A549 (cell line): ENCODE results near the gene ABCA3. TPM values are rescaled to one million over a fixed set of nuclear protein-coding genes. Genes with fewer than 3 reads are reported as not detected.

ENCODE experiments used
- ATAC-seq, 2 experiments: fragments of 200-7000 bp in 1 of 2; fragments of >200 bp in 1 of 2; cut with Nextera tagmentation in 1 of 2; cut with Tn5 transposase in 1 of 2; 3 replicates each; pipeline versions ENCODE4 v1.8.0 to v1.9.1; 2018 to 2020; ENCODE audit warnings: mild to moderate bottlenecking in 1 of 2, moderate library complexity in 1 of 2
- CTCF ChIA-PET: fragments of 300-600 bp; sonication (Branson Sonifier 250); formaldehyde crosslinking; extraction: SDS; loops from one replicate; lab custom pipeline; 2021; ENCODE audit warnings: antibody characterized with exemption, inconsistent platforms; lab: Yijun Ruan, JAX
- POLR2A ChIA-PET: fragments of 350-600 bp; formaldehyde crosslinking; extraction: SDS; loops from one replicate; lab custom pipeline; 2021; ENCODE audit warnings: antibody characterized with exemption, inconsistent platforms; lab: Yijun Ruan, JAX
- DNase-seq, 2 experiments: peaks; one replicate each; pipeline versions ENCODE4 v3.0.0 to v3.0.0-alpha.2; 2011 to 2016; ENCODE audit warnings: low read depth in 1 of 2, low spot score in 1 of 2
- FAIRE-seq: peaks from 2 replicates; lab custom pipeline; 2011; peaks lifted over from hg19 to GRCh38; lab: Jason Lieb, UNC
- H3K27ac ChIP-seq, 2 experiments: fragments of >200 bp; sonication (Bioruptor Twin); formaldehyde crosslinking; 3 replicates each; pipeline ENCODE4 v1.5.1; 2016 to 2017
- H3K4me1 ChIP-seq: fragments of >200 bp; sonication (Bioruptor Twin); formaldehyde crosslinking; 3 replicates; pipeline ENCODE4 v1.6.1; 2016
- H3K4me2 ChIP-seq: fragments of >200 bp; sonication (Bioruptor Twin); formaldehyde crosslinking; 3 replicates; pipeline ENCODE4 v1.6.1; 2016
- H3K4me3 ChIP-seq: fragments of >200 bp; sonication (Bioruptor Twin); formaldehyde crosslinking; 3 replicates; pipeline ENCODE4 v1.5.1; 2016
- H3K9me3 ChIP-seq: fragments of >200 bp; sonication (Bioruptor Twin); formaldehyde crosslinking; 3 replicates; pipeline ENCODE4 v1.6.1; 2016
- BHLHE40 ChIP-seq: IDR thresholded peaks from 2 replicates; pipeline ENCODE4 v1.6.1; 2012; ENCODE audit warnings: low read depth, low read length, inconsistent platforms
- CEBPB ChIP-seq, 2 experiments: fragments of >200 bp in 1 of 2; sonication (Bioruptor Twin) in 1 of 2; formaldehyde crosslinking in 1 of 2; IDR thresholded peaks; 2 replicates each; pipeline ENCODE4 v1.6.1; 2012 to 2016
- CHD2 ChIP-seq: fragments of 150-350 bp; IDR thresholded peaks from 2 replicates; pipeline ENCODE4 v1.6.1; 2014; ENCODE audit warnings: low read length; ENCODE audit not compliant: partially characterized antibody
- CHD4 ChIP-seq: fragments of 200-600 bp; sonication (generic); IDR thresholded peaks from 2 replicates; pipeline ENCODE4 v1.6.1; 2016; ENCODE audit warnings: antibody characterized with exemption, mild to moderate bottlenecking, borderline replicate concordance
- CTCF ChIP-seq: fragments of >200 bp; sonication (Bioruptor Twin); formaldehyde crosslinking; IDR thresholded peaks from 3 replicates; pipeline ENCODE4 v1.5.1; 2016
- E2F6 ChIP-seq: IDR thresholded peaks from 2 replicates; pipeline ENCODE4 v1.6.1; 2012; ENCODE audit warnings: low read depth, borderline replicate concordance
- FOSB ChIP-seq: fragments of 250-450 bp; sonication (Bioruptor Pico); IDR thresholded peaks from 2 replicates; pipeline ENCODE4 v1.5.0; 2020; ENCODE audit warnings: mild to moderate bottlenecking, moderate library complexity
- FOXS1 ChIP-seq: fragments of 250-450 bp; sonication (Bioruptor Pico); IDR thresholded peaks from 2 replicates; pipeline ENCODE4 v1.5.0; 2020; ENCODE audit warnings: mild to moderate bottlenecking, moderate library complexity
- GATA3 ChIP-seq: IDR thresholded peaks from 2 replicates; pipeline ENCODE4 v1.6.1; 2012; ENCODE audit warnings: borderline replicate concordance
- HEYL ChIP-seq: fragments of 250-450 bp; sonication (Bioruptor Pico); IDR thresholded peaks from 2 replicates; pipeline ENCODE4 v1.8.0; 2021; ENCODE audit warnings: mild to moderate bottlenecking, moderate library complexity
- JUN ChIP-seq, 2 experiments: fragments of >200 bp; sonication (Bioruptor Twin); formaldehyde crosslinking; IDR thresholded peaks; 2 replicates in 1 of 2; 3 replicates in 1 of 2; pipeline ENCODE4 v1.6.1; 2016 to 2017
- KDM5A ChIP-seq: fragments of 200-600 bp; sonication (generic); IDR thresholded peaks from 2 replicates; pipeline ENCODE4 v1.6.1; 2016; ENCODE audit warnings: antibody characterized with exemption, mild to moderate bottlenecking
- MAFK ChIP-seq: fragments of 450-650 bp; IDR thresholded peaks from 2 replicates; pipeline ENCODE4 v1.6.1; 2014; ENCODE audit not compliant: partially characterized antibody
- MAX ChIP-seq: IDR thresholded peaks from 2 replicates; pipeline ENCODE4 v1.6.1; 2012
- NR3C1 ChIP-seq: fragments of >200 bp; sonication (Bioruptor Twin); formaldehyde crosslinking; IDR thresholded peaks from 3 replicates; pipeline ENCODE4 v1.6.1; 2017
- POLR2AphosphoS2 ChIP-seq: conservative IDR thresholded peaks from 2 replicates; pipeline ENCODE4 v1.6.1; 2012; ENCODE audit warnings: low read length, improper control_type of control experiment, inconsistent platforms
- REST ChIP-seq: fragments of 200-600 bp; sonication (generic); IDR thresholded peaks from 2 replicates; pipeline ENCODE4 v1.6.1; 2016; ENCODE audit warnings: antibody characterized with exemption, mild to moderate bottlenecking, moderate library complexity
- RNF2 ChIP-seq: fragments of 200-600 bp; sonication (generic); IDR thresholded peaks from 2 replicates; pipeline ENCODE4 v1.6.1; 2016; ENCODE audit warnings: low read depth, mild to moderate bottlenecking, antibody characterized with exemption, moderate library complexity, borderline replicate concordance
- SMC3 ChIP-seq: fragments of >200 bp; sonication (Bioruptor Twin); formaldehyde crosslinking; IDR thresholded peaks from 3 replicates; pipeline ENCODE4 v1.6.1; 2018; ENCODE audit warnings: inconsistent platforms
- SREBF2 ChIP-seq: fragments of 450-650 bp; IDR thresholded peaks from 2 replicates; pipeline ENCODE4 v1.6.1; 2014; ENCODE audit warnings: mild to moderate bottlenecking, moderate library complexity
- TFCP2L1 ChIP-seq: fragments of 250-450 bp; sonication (Bioruptor Pico); IDR thresholded peaks from 2 replicates; pipeline ENCODE4 v1.5.0; 2021; ENCODE audit warnings: mild to moderate bottlenecking
- TP53 ChIP-seq: fragments of 250-450 bp; sonication (Bioruptor Pico); IDR thresholded peaks from 2 replicates; pipeline ENCODE4 v1.5.0; 2021; ENCODE audit warnings: mild to moderate bottlenecking, moderate library complexity
- ZC3H11A ChIP-seq: fragments of 450-650 bp; IDR thresholded peaks from 2 replicates; pipeline ENCODE4 v1.6.1; 2014; ENCODE audit warnings: antibody characterized with exemption, mild to moderate bottlenecking
- ZSCAN20 ChIP-seq: fragments of 250-450 bp; sonication (Bioruptor Pico); IDR thresholded peaks from 2 replicates; pipeline ENCODE4 v1.8.0; 2022; ENCODE audit warnings: mild to moderate bottlenecking, moderate library complexity
- WGBS: methylation state at CpG from one replicate; pipeline ENCODE4 v1.1.6; 2017; ENCODE audit errors: missing lambda C conversion rate; 5-methylcytosine and 5-hydroxymethylcytosine counted together
- polyA plus RNA-seq, 4 experiments: library from polyadenylated mRNA; depleted of rRNA in 3 of 4; stranded (reverse); fragments of >200 nt; fragmentation: RNase III in 1 of 4; extraction: RNeasy Plus Mini Kit Qiagen cat#74134 plus additional on column Dnase treatment in 1 of 4; gene quantifications; 2 replicates in 3 of 4; 3 replicates in 1 of 4; pipeline ENCODE4 v1.2.3, GENCODE V29; 2011 to 2017

The ABCA3 gene
- polyA plus RNA-seq, 2 of the 4 experiments (the other 2 are of a cell fraction): 6.4 to 9.9 TPM

GRCh38 chr16:2284001-2284770 lies 56.3 kb downstream of the ABCA3 start:
- CTCF ChIA-PET: no interaction called here
- no peak overlapping the region for H3K4me3 ChIP-seq
- WGBS: 90% methylated on average over 27 of the region's 37 CpGs
- no peaks in the 10 kb centered on the region for H3K9me3 ChIP-seq
- POLR2A ChIA-PET: no interaction called here
- ATAC-seq: no peak
- DNase-seq: no peak
- no peak overlapping the region for H3K27ac ChIP-seq
- H3K4me1 ChIP-seq: no peaks in the 10 kb centered on the region
- no peak overlapping the region for H3K4me2 ChIP-seq
- TF ChIP-seq CHD4 (no peak), SMC3 (no peak), BHLHE40 (no peak), MAFK (no peak), E2F6 (no peak), POLR2AphosphoS2 (no peak), TFCP2L1 (no peak), SREBF2 (no peak), FOXS1 (CRISPR knock-in tag) (no peak), NR3C1 (no peak), CHD2 (no peak), REST (no peak), JUN (IDR thresholded peaks at IDR 0.05) (no peak)
- FAIRE-seq: no peak

GRCh38 chr16:2282866-2283555 lies 57.5 kb downstream of the ABCA3 start:
- no peak overlapping the region for H3K4me2 ChIP-seq
- DNase-seq (no peak), ATAC-seq (no peak), FAIRE-seq (no peak)
- no peaks in the 10 kb centered on the region for H3K4me1 ChIP-seq
- ChIA-PET POLR2A (no interaction called here), CTCF (no interaction called here)
- H3K9me3 ChIP-seq: no peaks in the 10 kb centered on the region
- no peak overlapping the region for H3K4me3 ChIP-seq
- no peak overlapping the region for H3K27ac ChIP-seq
- no peak for TF ChIP-seq RNF2
- TF ChIP-seq CTCF: no peak
- TF ChIP-seq, all 56 proteins: peak for 0
- 87% methylated on average over 10 of the region's 26 CpGs for WGBS

GRCh38 chr16:2282262-2282661 lies 58.3 kb downstream of the ABCA3 start:
- no peaks in the 10 kb centered on the region for H3K9me3 ChIP-seq
- WGBS: 54% methylated on average over 4 of the region's 5 CpGs
- DNase-seq: no peak
- H3K27ac ChIP-seq: no peak overlapping the region
- POLR2A ChIA-PET: no interaction called here
- H3K4me1 ChIP-seq: no peaks in the 10 kb centered on the region
- TF ChIP-seq HEYL (no peak), GATA3 (no peak), CEBPB (IDR thresholded peaks at IDR 0.05) (no peak), KDM5A (no peak), MAX (no peak), ZC3H11A (no peak), ZSCAN20 (no peak), TP53 (CRISPR knock-in tag) (no peak), FOSB (CRISPR knock-in tag) (no peak)
- TF ChIP-seq, all 56 proteins: peak for 0
- Histone ChIP-seq H3K4me2 (no peak overlapping the region), H3K4me3 (no peak overlapping the region)
- no peak for FAIRE-seq
- CTCF ChIA-PET: interaction anchor here (1.1 to 1.2 kb wide), 2 partner anchors 9 to 192 kb away, joined by 4 read pairs; partner anchors contain the start of gene TBC1D24
- ATAC-seq: no peak
